Esophagus muscularis mucosa (tissue), 4 donors: ENCODE data around the gene MMP14.

Experiments
- CTCF ChIP-seq, 3 experiments: fragments of 200-600 bp in 2 of 3; fragments of 450-650 bp in 1 of 3; sonication (generic) in 2 of 3; IDR thresholded peaks; one replicate each; pipeline ENCODE4 v1.5.1; 2017 to 2019; ENCODE audit warnings: antibody characterized with exemption in 3 of 3, mild to moderate bottlenecking in 2 of 3, moderate library complexity in 1 of 3
- EP300 ChIP-seq: sonication (generic); formaldehyde crosslinking; IDR thresholded peaks from one replicate; pipeline ENCODE4 v1.6.1; 2017; ENCODE audit warnings: antibody characterized with exemption
- POLR2A ChIP-seq: fragments of 450-650 bp; IDR thresholded peaks from one replicate; pipeline ENCODE4 v1.6.1; 2017; ENCODE audit warnings: antibody characterized with exemption, moderate library complexity, mild to moderate bottlenecking, low read depth
- POLR2AphosphoS5 ChIP-seq, 2 donors: sonication (generic); formaldehyde crosslinking; IDR thresholded peaks; one replicate each; pipeline ENCODE4 v1.6.1; 2017; ENCODE audit warnings: antibody characterized with exemption in 2 of 2

DNA sequence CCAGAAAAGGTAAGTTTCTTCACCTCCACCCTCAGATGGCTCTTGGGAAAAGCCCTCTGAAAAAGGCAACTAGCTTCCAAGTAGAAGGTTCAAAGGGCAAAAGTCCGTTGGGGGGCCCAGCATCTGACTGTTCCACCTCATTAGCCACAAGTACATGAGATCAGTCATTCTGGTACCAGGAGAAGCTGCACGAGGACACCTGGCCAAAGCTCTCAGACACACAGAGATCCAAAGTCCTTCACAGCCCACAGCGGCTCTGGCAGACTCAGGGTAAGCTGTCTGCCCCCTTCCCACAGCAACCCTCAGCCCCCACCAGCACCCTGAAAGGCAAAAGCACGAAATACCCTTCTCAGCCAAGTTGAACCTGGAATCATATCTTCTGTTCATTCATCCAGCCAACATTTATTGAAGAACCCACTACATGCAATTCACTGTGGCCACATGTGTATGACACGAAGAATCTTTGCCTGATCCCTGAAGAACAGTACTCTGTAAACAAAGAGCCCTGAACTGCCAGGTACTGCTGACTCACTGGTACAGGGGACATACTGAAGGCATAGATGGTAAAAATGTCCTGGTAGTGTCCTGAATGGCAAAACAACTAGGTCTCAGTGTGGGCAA, 40.2 kb upstream of the MMP14 start:
- TF ChIP-seq CTCF (IDR thresholded peaks at IDR 0.05) (no peak), POLR2A (no peak), POLR2AphosphoS5 (IDR thresholded peaks at IDR 0.05) (no peak), EP300 (no peak)
